Small intestine (tissue), 7 donors: Measurements from ENCODE around the gene GARIN5B. TPM values are rescaled to one million over a fixed set of nuclear protein-coding genes. Genes with fewer than 3 reads are reported as not detected.

ENCODE experiments used
- DNase-seq, 2 donors: peaks; one replicate each; pipeline versions ENCODE4 v3.0.0 to v3.0.0-alpha.2; 2013
- FAIRE-seq: peaks from 2 replicates; lab custom pipeline; 2012; peaks lifted over from hg19 to GRCh38; lab: Jason Lieb, UNC
- H3K27ac ChIP-seq, 3 donors: one replicate each; pipeline ENCODE4 v1.5.1; 2013; ENCODE audit warnings: low read length in 2 of 3, mild to moderate bottlenecking in 2 of 3, control low read depth in 1 of 3, inconsistent platforms in 1 of 3, low read depth in 1 of 3, moderate library complexity in 1 of 3
- H3K27me3 ChIP-seq, 3 donors: one replicate each; pipeline ENCODE4 v1.6.1; 2013; ENCODE audit warnings: low read length in 3 of 3, inconsistent platforms in 1 of 3; ENCODE audit not compliant: control insufficient read depth in 3 of 3, insufficient read depth in 3 of 3
- H3K36me3 ChIP-seq, 3 donors: one replicate each; pipeline ENCODE4 v1.6.1; 2013; ENCODE audit warnings: low read length in 3 of 3, inconsistent platforms in 1 of 3, low read depth in 1 of 3, mild to moderate bottlenecking in 1 of 3, moderate library complexity in 1 of 3; ENCODE audit not compliant: control insufficient read depth in 3 of 3, insufficient read depth in 2 of 3
- H3K4me1 ChIP-seq, 3 donors: one replicate each; pipeline ENCODE4 v1.6.1; 2013; ENCODE audit warnings: low read length in 2 of 3, inconsistent platforms in 1 of 3, low read depth in 1 of 3, mild to moderate bottlenecking in 1 of 3, moderate library complexity in 1 of 3; ENCODE audit not compliant: control insufficient read depth in 3 of 3, insufficient read depth in 2 of 3
- H3K4me3 ChIP-seq, 3 donors: one replicate each; pipeline ENCODE4 v1.5.1; 2013; ENCODE audit warnings: low read length in 3 of 3, control low read depth in 1 of 3, inconsistent platforms in 1 of 3, low read depth in 1 of 3, mild to moderate bottlenecking in 1 of 3, moderate library complexity in 1 of 3
- H3K9me3 ChIP-seq, 2 donors: one replicate each; pipeline ENCODE4 v1.6.1; 2013; ENCODE audit warnings: low read depth in 1 of 2, low read length in 1 of 2; ENCODE audit not compliant: control insufficient read depth in 2 of 2, insufficient read depth in 1 of 2
- WGBS, 3 donors: extraction: QIAGEN DNeasy Blood & Tissue Kit; methylation state at CpG; one replicate each; pipeline ENCODE4 v1.1.7; 2013; 5-methylcytosine and 5-hydroxymethylcytosine counted together
- polyA plus RNA-seq, 4 donors: library from polyadenylated mRNA; stranded (reverse) in 3 of 4; unstranded in 1 of 4; fragments of 200-250 nt in 3 of 4; fragments of 120-200 nt in 1 of 4; gene quantifications; one replicate each; pipeline versions ENCODE4 v1.2.1 to v1.2.3, GENCODE V29; 2013
- donor health status: healthy with polysubstance abuse.
- donor health status: control.
- donor health status: control.
- donor health status: Bipolar disorder and iron deficiency.
- donor health status: healthy.

The GARIN5B gene
- polyA plus RNA-seq, 4 donors: 0.03 TPM; not detected in 3

DNA sequence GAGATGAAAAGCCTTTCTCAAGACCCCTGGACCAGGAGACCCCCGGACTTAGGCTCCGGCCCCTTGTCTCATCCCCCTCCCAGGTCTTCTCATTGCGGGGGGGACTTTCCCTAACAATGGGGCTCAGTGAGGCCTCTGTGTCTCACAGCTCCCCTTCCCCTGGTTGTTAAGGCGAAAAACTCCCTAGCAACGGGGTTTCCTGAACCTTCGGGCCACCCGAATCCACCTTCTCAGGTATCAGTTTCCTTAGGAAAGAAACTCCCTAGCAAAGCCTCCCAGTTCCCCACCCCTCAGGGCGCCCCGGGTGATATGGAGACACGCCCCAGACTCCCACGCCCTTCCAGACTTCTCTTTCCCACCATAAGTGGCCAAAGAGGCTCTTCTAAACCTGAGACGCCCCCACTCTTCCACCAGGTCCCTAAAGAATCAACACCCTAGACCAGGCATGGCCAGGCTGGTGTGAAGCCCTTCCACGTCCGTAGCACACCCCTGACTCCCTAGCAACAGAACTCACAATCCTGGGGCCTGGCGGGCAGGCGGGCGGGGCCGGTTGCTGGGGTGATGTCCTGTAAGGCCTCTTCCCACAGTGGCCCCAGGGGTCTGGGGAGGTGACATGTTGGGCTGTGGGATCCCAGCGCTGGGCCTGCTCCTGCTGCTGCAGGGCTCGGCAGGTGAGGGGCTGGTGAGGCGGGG lies 13.3 kb upstream of the GARIN5B start, which contains the start of gene TMEM190:
TMEM190 (plus strand) TSS at position 586 of the 693 bp plus-strand sequence; CDS start at position 614, 28 bp downstream.
- 20 to 42% (median 30%) methylated on average over 20 to 21 of the region's 21 CpGs for WGBS, 3 donors

DNA sequence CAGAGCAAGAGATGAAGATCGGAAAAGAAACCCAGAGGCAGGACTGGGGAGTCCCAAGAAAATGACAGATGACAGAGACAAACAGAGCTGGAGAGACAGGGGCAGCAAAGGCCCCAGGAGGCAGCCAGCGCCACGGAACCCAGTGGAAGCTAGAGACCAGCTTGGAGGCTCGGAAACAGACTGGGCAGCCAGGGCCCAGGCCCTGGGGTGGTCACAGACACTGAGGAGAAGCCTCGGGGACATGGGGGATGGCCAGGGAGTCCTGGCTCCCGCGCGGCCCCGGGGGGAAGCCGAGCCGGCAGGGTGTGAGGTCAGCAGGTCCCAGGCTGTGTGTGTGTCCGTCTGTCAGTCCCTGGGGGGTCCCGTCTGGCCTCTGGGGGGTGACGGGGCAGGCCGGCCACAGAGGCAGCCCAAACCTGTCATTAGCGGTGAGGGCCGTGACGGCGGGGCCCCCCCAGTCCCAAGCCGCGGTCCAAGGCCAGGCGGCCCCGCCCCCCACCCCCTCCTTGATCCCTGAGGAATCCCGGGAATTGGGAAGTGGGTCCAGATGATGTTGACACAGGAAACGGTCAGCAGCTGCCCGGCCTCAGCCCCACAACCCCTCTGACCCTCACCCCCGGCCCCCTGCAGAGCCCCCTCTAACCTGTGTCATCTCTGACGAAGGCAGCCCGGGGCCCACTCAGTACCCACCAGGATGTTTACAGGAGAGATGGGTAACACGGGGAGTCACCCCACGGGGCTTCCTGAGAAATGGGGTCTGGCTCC lies 11.1 kb upstream of the GARIN5B start:
- WGBS, 3 donors: 5 to 14% (median 8%) methylated on average over 29 to 31 of the region's 31 CpGs
- Histone ChIP-seq H3K27me3 (peaks cover 5 to 81% (median 31%) of the 10 kb centered on the region in 3 donors), H3K9me3 (no peaks in the 10 kb centered on the region), H3K4me1 (peaks cover 0 to 20% (median 0%) of the 10 kb centered on the region in 3 donors), H3K27ac (no peak overlapping the region), H3K36me3 (peaks cover 0 to 4% (median 0%) of the 10 kb centered on the region in 3 donors), H3K4me3 (no peak overlapping the region)
- DNase-seq (no peak), FAIRE-seq (no peak)

More for the DNA sequence above, 13.3 kb upstream of the GARIN5B start, which contains the start of gene TMEM190:
- Histone ChIP-seq H3K27me3 (peaks cover 5 to 62% (median 21%) of the 10 kb centered on the region in 3 donors), H3K4me1 (peaks cover 0 to 18% (median 0%) of the 10 kb centered on the region in 3 donors), H3K4me3 (no peak within 1 kb of the TSS), H3K36me3 (peaks cover 0 to 12% (median 0%) of the 10 kb centered on the region in 3 donors), H3K27ac (no peak within 1 kb of the TSS), H3K9me3 (no peaks in the 10 kb centered on the region)
- no peak for FAIRE-seq
- peak in 1 of 2 donors; percentile 33 for DNase-seq

DNA sequence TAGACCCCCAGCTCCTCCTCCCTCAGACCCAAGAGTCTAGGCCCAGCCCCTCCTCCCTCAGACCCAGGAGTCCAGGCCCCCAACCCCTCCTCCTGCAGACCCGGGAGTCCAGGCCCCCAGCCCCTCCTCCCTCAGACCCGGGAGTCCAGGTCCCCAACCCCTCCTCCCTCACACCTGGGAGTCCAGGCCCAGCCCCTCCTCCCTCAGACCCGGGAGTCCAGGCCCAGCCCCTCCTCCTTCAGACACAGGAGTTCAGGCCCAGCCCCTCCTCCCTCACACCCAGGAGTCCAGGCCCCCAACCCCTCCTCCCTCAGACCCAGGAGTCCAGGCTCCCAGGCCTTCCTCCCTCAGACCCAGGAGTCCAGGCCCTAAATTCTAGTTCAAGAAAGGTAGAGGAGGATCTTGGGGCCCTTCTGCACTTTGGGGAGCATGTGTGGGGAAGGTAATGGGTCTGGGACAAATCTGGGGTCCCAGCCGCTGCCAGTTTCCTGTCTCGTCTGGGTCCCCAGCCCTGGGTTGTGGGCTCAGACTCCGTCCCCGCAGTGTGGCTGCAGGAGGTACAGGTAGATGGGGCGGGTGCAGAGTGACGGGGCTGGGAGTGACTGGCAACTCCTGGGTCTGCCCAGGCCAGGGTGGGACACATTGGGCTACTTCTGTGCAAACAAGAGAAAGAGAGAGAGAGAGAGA lies 10.4 kb upstream of the GARIN5B start:
- no peaks in the 10 kb centered on the region for H3K36me3 ChIP-seq
- H3K4me3 ChIP-seq: no peak overlapping the region
- peaks cover 5 to 89% (median 32%) of the 10 kb centered on the region in 3 donors for H3K27me3 ChIP-seq
- peaks cover 0 to 20% (median 0%) of the 10 kb centered on the region in 3 donors for H3K4me1 ChIP-seq
- no peak for FAIRE-seq
- DNase-seq: no peak
- no peaks in the 10 kb centered on the region for H3K9me3 ChIP-seq
- 12 to 45% (median 31%) methylated on average over 8 to 9 of the region's 9 CpGs for WGBS, 3 donors
- no peak overlapping the region for H3K27ac ChIP-seq

DNA sequence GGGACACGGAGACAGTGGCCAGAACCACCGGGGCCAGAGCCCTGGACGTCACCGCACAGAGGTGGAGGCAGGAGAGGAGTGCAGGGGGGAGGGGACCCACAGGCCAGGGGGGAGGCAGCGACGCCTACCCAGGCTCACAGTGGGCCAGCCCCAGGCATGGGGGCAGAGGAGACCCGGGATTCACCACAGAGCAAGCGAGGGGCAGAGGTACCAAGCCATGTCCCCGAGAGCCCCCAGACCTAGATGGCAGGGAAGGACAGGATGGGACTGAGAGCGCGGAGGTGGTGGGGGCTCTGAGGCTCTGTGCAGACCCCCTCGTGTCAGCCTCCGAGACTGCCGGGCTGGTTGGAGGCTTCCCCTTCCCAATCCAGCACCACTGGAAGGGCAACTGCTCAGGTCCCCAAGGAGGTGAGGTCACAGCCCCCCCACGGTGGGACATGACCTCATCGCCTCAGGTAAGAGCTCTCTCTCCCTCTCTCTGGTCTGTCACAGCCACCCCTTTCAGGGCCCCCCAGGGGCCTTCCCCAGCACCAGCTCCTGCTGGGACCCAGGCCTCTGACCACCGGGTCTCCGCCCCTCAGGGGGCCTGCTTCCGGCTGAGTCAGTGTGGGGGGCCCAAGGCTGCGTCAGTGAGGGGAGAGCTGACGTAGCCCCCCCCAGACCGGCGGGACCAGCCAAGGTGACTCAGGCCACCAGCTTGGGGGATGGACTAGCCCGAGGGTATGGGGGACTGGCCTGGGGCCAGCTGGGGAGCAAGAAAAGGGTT lies 9.4 kb upstream of the GARIN5B start:
- no peak for FAIRE-seq
- Histone ChIP-seq H3K27ac (no peak overlapping the region), H3K4me1 (peaks cover 0 to 20% (median 0%) of the 10 kb centered on the region in 3 donors), H3K27me3 (peaks cover 8 to 93% (median 36%) of the 10 kb centered on the region in 3 donors), H3K9me3 (no peaks in the 10 kb centered on the region), H3K36me3 (no peaks in the 10 kb centered on the region), H3K4me3 (no peak overlapping the region)
- WGBS, 3 donors: 26 to 39% (median 30%) methylated on average over 22 to 24 of the region's 24 CpGs
- DNase-seq: no peak

DNA sequence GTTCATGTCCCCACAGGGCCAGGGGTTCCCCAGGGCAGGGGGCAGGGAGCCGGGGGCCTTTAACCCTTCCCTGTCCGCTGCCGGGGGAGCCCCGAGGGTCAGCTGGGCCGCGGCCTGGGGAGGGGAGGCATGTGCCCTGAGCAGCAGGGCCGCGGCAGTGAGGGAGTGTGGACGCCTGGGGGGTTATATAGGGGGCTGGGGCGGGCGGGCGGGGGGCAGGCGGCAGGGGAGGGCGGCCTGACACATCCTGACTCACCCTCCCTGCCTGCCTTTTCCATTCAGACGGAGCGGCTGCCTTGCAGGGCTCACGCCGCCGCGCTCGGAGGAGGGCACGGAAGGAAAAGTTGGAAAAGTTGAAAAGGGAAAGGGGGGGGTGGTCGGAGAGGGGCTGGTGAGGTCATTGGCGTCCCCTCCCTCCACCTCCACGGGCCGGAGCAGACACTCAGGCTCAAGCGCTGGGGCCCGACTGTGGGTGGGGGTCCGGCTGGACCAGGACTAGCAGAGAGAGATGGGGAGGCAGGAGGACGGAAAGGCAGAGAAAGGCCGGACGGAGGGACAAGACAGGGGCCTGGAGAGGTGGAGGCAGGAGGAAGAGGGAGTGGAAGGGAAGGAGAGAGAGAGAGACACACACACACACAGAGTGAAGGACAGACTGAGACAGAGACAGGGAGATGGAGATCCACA lies 7.4 kb upstream of the GARIN5B start, which contains the start of gene IL11:
IL11 (minus strand) TSS at position 159 of the 684 bp plus-strand sequence; CDS start at position 6, 153 bp downstream.
- Histone ChIP-seq H3K27ac (no peak within 1 kb of the TSS), H3K9me3 (no peaks in the 10 kb centered on the region), H3K36me3 (no peaks in the 10 kb centered on the region), H3K27me3 (peaks cover 8 to 80% (median 31%) of the 10 kb centered on the region in 3 donors), H3K4me3 (peak within 1 kb of the TSS in 1 of 3 donors; percentile 39), H3K4me1 (peaks cover 0 to 10% (median 0%) of the 10 kb centered on the region in 3 donors)
- FAIRE-seq: no peak
- DNase-seq: no peak
- WGBS, 3 donors: 6 to 12% (median 7%) methylated on average over 20 to 32 of the region's 32 CpGs

DNA sequence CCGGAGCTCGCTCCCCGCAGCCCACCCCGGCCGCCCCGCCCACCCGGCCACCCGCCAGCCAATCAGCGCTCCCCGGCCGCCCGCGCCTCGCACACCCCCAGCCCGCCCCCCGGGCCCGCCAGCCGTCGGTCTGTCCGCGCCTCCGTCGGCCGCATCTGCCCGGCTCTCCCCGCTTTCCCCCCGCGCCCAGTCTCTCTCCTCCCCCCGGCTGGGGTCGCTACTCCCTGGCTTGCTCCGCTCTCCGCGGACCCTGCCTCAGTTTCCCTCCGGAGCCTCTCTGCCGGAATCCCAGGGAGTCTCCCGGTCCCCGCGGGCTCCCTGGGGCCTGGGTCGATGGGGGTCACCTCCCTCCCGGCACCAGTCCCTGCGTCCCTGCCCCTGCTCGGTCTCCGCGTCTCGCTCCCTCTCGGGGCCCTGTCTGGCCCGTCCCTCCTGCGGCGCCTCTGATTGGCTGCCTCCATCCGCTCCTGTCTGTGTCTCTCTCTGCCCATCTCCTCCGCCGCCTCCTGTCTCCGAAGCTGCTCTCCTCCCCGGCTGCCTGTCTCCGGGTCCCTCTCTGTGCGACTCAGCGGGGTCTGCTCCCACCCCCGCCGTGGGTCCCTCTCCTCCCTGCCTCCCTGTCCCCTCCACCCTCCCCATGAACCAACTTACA lies 6.7 kb upstream of the GARIN5B start:
- FAIRE-seq: no peak
- H3K4me3 ChIP-seq: peak overlapping the region in 1 of 3 donors; percentile 39

More for the DNA sequence above, 6.7 kb upstream of the GARIN5B start:
- DNase-seq: no peak
- Histone ChIP-seq H3K9me3 (no peaks in the 10 kb centered on the region), H3K4me1 (peaks cover 0 to 10% (median 0%) of the 10 kb centered on the region in 3 donors), H3K27me3 (peaks cover 8 to 80% (median 30%) of the 10 kb centered on the region in 3 donors), H3K36me3 (no peaks in the 10 kb centered on the region), H3K27ac (no peak overlapping the region)
- 1 to 6% (median 4%) methylated on average over 27 to 59 of the region's 59 CpGs for WGBS, 3 donors
